HepG2 (cell line): Measurements from ENCODE around the gene PKDREJ. TPM values are rescaled to one million over a fixed set of nuclear protein-coding genes. Genes with fewer than 3 reads are reported as not detected.
A peak's percentile ranks its signal among the peaks of the same experiment; 100 is the strongest.

ENCODE experiments used
- ATAC-seq: fragments of 200-7000 bp; cut with Tn5 transposase; 3 replicates; pipeline ENCODE4 v1.9.1; 2020; ENCODE audit warnings: mild to moderate bottlenecking, moderate library complexity
- BruUV-seq: library from RNA; stranded (reverse); fragments of 400-500 nt; replicated peaks from 2 replicates; lab custom pipeline; 2021; lab: Mats Ljungman, UMichigan
- CTCF ChIA-PET: fragments of 300-600 bp; formaldehyde crosslinking; extraction: SDS; loops from one replicate; lab custom pipeline; 2021; ENCODE audit warnings: low total read pairs, inconsistent platforms, low intra/inter-chr PET ratio; lab: Yijun Ruan, JAX
- POLR2A ChIA-PET: fragments of 350-600 bp; sonication (Branson Sonifier 250); formaldehyde crosslinking; loops from one replicate; lab custom pipeline; 2020; ENCODE audit warnings: antibody characterized with exemption, inconsistent platforms; lab: Yijun Ruan, JAX
- DNase-seq: peaks from one replicate; pipeline ENCODE4 v3.0.0-alpha.2; 2015; ENCODE audit warnings: low spot score
- FAIRE-seq: peaks from 3 replicates; lab custom pipeline; 2011; peaks lifted over from hg19 to GRCh38; lab: Jason Lieb, UNC
- H2AFZ ChIP-seq: one replicate; pipeline ENCODE4 v1.6.1; 2011; ENCODE audit warnings: low read length, inconsistent platforms
- H3K27ac ChIP-seq: fragments of 300-600 bp; 3 replicates; pipeline ENCODE4 v1.8.0; 2011; ENCODE audit warnings: mixed run types, mild to moderate bottlenecking, mixed read lengths, low read length, inconsistent platforms; ENCODE audit not compliant: insufficient read depth; ENCODE audit errors: extremely low read length
- H3K27me3 ChIP-seq, 2 experiments: fragments of 200-600 bp in 1 of 2; 2 replicates in 1 of 2; 3 replicates in 1 of 2; pipeline versions ENCODE4 v1.6.0 to v1.8.0; 2011; ENCODE audit warnings: low read length in 2 of 2, mild to moderate bottlenecking in 2 of 2, moderate library complexity in 2 of 2, inconsistent platforms in 1 of 2; ENCODE audit not compliant: insufficient read depth in 2 of 2, control insufficient read depth in 1 of 2
- H3K36me3 ChIP-seq, 2 experiments: fragments of 200-600 bp in 1 of 2; replicated peaks in 1 of 2; 2 replicates in 1 of 2; 3 replicates in 1 of 2; pipeline versions ENCODE4 v1.5.1 to v1.8.0; 2011; ENCODE audit warnings: low read length in 2 of 2, inconsistent platforms in 1 of 2; ENCODE audit not compliant: insufficient read depth in 2 of 2, control insufficient read depth in 1 of 2
- H3K4me1 ChIP-seq: 2 replicates; pipeline ENCODE4 v1.5.1; 2012; ENCODE audit warnings: low read length, inconsistent platforms; ENCODE audit not compliant: insufficient read depth
- H3K4me2 ChIP-seq: 2 replicates; pipeline ENCODE4 v1.6.0; 2011; ENCODE audit warnings: low read depth, low read length, inconsistent platforms
- H3K4me3 ChIP-seq, 3 experiments: fragments of 200-600 bp in 1 of 3; sonication (generic), shearing (Covaris generic) in 1 of 3; replicated peaks in 1 of 3; 2 replicates each; pipeline ENCODE4 v1.5.1; 2011 to 2016; ENCODE audit warnings: low read length in 3 of 3, inconsistent platforms in 2 of 3, low read depth in 2 of 3, mild to moderate bottlenecking in 2 of 3, control low read depth in 1 of 3, mixed read lengths in 1 of 3; ENCODE audit not compliant: insufficient read depth in 1 of 3
- H3K79me2 ChIP-seq: one replicate; pipeline ENCODE4 v1.6.1; 2011; ENCODE audit warnings: low read length, inconsistent platforms; ENCODE audit not compliant: insufficient read depth
- H3K9ac ChIP-seq: 2 replicates; pipeline ENCODE4 v1.6.0; 2011; ENCODE audit warnings: mild to moderate bottlenecking, low read depth, low read length, inconsistent platforms; ENCODE audit not compliant: insufficient read depth
- H3K9me3 ChIP-seq: 2 replicates; pipeline ENCODE4 v1.5.1; 2012; ENCODE audit warnings: mild to moderate bottlenecking, low read length
- H4K20me1 ChIP-seq: 2 replicates; pipeline ENCODE4 v1.6.0; 2011; ENCODE audit warnings: inconsistent platforms, mild to moderate bottlenecking, low read length, moderate library complexity; ENCODE audit not compliant: insufficient read depth
- AGO2 ChIP-seq: fragments of 200-400 bp; formaldehyde crosslinking; optimal IDR thresholded peaks from 2 replicates; pipeline ENCODE3; 2017; ENCODE audit warnings: mild to moderate bottlenecking, low read depth, low read length, moderate library complexity
- FOXM1 ChIP-seq: sonication (generic); formaldehyde crosslinking; IDR thresholded peaks from 2 replicates; pipeline ENCODE4 v1.5.0; 2020; ENCODE audit warnings: missing genetic modification reagents
- HCFC1 ChIP-seq: fragments of 150-350 bp; IDR thresholded peaks from 2 replicates; pipeline ENCODE4 v1.6.1; 2014; ENCODE audit warnings: low read depth, low read length
- MED1 ChIP-seq: sonication (generic); formaldehyde crosslinking; IDR thresholded peaks from 2 replicates; pipeline ENCODE4 v1.4.0; 2020; ENCODE audit warnings: missing genetic modification reagents
- SKI ChIP-seq: fragments of 450-650 bp; IDR thresholded peaks from one replicate; pipeline ENCODE4 v1.6.1; 2018; ENCODE audit warnings: mild to moderate bottlenecking; ENCODE audit not compliant: partially characterized antibody
- SKIL ChIP-seq: sonication (generic); formaldehyde crosslinking; IDR thresholded peaks from 2 replicates; pipeline ENCODE4 v1.8.0; 2022; ENCODE audit warnings: missing genetic modification reagents, mild to moderate bottlenecking, moderate library complexity, borderline replicate concordance
- SMARCC2 ChIP-seq: fragments of 450-650 bp; IDR thresholded peaks from 2 replicates; pipeline ENCODE4 v1.6.1; 2017; ENCODE audit warnings: antibody characterized with exemption, mild to moderate bottlenecking
- ZNF292 ChIP-seq: sonication (generic); formaldehyde crosslinking; IDR thresholded peaks from 2 replicates; pipeline ENCODE4 v1.8.1; 2022; ENCODE audit warnings: mild to moderate bottlenecking, low read depth, missing genetic modification reagents, borderline replicate concordance
- WGBS: methylation state at CpG from one replicate; pipeline ENCODE4 v1.1.6; 2017; ENCODE audit warnings: low lambda C conversion rate; 5-methylcytosine and 5-hydroxymethylcytosine counted together
- in situ Hi-C: cut with HindIII; loops from 2 replicates; pipeline ENCODE4 v1.10.0; 2017; ENCODE audit warnings: low pct_unique_long_range_greater_than_20kb; ENCODE audit not compliant: extremely low pct_ligation_motif_present
- intact Hi-C: fragments of 100-400 bp; cut with micrococcal nuclease; formaldehyde crosslinking; loops from one replicate; pipeline ENCODE4 v1.10.0; 2022; ENCODE audit not compliant: unreplicated experiment
- polyA plus RNA-seq, 8 experiments: library from polyadenylated mRNA; depleted of rRNA in 3 of 8; stranded (reverse) in 7 of 8; unstranded in 1 of 8; fragments of >200 nt; fragmentation: Illumina TruSeq in 4 of 8; extraction: Trizol in 4 of 8; gene quantifications; 2 replicates each; pipeline versions ENCODE4 v1.2.1 to v1.2.3, GENCODE V29; 2011 to 2016; ENCODE audit warnings: low read depth in 4 of 8, missing spikeins in 1 of 8, mixed read lengths in 1 of 8; ENCODE audit not compliant: insufficient read depth in 1 of 8
- total RNA-seq, 5 experiments: library from RNA; depleted of rRNA; stranded (reverse); fragments of >200 nt; fragmentation: Illumina TruSeq; extraction: Trizol; gene quantifications; 2 replicates each; pipeline ENCODE4 v1.2.3, GENCODE V29; 2016; ENCODE audit warnings: low read depth in 1 of 5
- TF ChIP-seq, protein P1 (sequence below): IDR thresholded peaks from 2 replicates; pipeline ENCODE4 v1.6.1; 2016
- TF ChIP-seq, protein P2 (sequence below): sonication (generic); formaldehyde crosslinking; IDR thresholded peaks from 2 replicates; pipeline ENCODE4 v1.4.0; 2020; ENCODE audit warnings: missing genetic modification reagents

Gene PKDREJ
- total and polyA plus RNA-seq, 2 of the 13 experiments (the other 11 are each of a cell fraction or from before 2014, with no cell fraction given), result not detected

DNA sequence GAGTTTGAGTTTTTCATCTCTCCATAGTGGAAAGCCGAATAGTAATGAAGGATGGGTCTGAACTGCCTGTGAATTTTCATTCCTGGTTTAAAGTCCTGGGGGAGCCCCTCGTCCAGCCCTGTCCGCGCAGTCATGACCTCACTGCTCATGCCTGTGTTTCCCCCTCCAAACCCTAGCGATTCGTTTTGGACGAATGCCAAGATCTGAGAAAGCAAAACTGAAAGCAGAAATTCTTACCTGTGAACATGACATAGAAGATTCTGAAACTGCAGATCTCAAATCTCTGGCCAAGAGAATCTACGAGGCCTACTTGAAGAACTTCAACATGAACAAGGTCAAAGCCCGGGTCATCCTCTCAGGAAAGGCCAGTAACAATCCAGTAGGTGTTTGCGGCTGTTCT is 43.5 kb downstream of the PKDREJ start (continued):
- TF ChIP-seq SKI, result no peak
- TF ChIP-seq MED1, result no peak
- no peak for TF ChIP-seq ZNF292 (CRISPR knock-in tag)
- TF ChIP-seq, protein P1, sequence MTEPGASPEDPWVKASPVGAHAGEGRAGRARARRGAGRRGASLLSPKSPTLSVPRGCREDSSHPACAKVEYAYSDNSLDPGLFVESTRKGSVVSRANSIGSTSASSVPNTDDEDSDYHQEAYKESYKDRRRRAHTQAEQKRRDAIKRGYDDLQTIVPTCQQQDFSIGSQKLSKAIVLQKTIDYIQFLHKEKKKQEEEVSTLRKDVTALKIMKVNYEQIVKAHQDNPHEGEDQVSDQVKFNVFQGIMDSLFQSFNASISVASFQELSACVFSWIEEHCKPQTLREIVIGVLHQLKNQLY (CRISPR knock-in tag), result no peak
- TF ChIP-seq HCFC1, result no peak
- TF ChIP-seq SKIL, result no peak

DNA sequence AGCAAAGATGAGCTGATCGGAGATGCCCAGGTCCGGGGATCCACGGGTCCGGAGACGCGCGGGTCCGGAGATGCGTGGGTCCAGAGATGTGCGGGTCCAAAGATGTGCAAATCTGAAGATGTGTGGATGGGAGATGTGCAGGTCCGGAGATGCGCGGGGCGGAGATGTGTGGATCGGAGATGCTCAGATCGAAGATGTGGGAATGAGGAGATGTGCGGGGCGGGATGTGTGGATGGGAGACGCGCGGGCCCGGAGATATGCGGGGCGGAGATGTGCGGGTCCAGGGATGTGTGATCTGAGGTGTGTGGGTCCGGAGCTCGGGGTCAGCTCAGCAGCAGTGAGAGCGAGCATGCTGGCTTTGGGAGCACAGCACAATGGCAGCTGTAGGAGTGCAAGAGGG is 48.5 kb downstream of the PKDREJ start:
- DNase-seq (no peak), ATAC-seq (no peak)
- ChIA-PET POLR2A (no interaction called here), CTCF (no interaction called here)
- in situ Hi-C loops, result no loop called here
- BruUV-seq, result no TSS peak
- 97% methylated on average over 28 of the region's 28 CpGs for WGBS
- no peak overlapping the region for H3K4me3 ChIP-seq
- intact Hi-C loops, result no loop called here
- no peak overlapping the region for H3K27ac ChIP-seq
- H3K27me3 ChIP-seq, result no peaks in the 10 kb centered on the region
- H2AFZ ChIP-seq, result no peak overlapping the region
- no peaks in the 10 kb centered on the region for H4K20me1 ChIP-seq
- no peaks in the 10 kb centered on the region for H3K79me2 ChIP-seq
- no peak for TF ChIP-seq FOXM1 (CRISPR knock-in tag)
- TF ChIP-seq, protein P2, sequence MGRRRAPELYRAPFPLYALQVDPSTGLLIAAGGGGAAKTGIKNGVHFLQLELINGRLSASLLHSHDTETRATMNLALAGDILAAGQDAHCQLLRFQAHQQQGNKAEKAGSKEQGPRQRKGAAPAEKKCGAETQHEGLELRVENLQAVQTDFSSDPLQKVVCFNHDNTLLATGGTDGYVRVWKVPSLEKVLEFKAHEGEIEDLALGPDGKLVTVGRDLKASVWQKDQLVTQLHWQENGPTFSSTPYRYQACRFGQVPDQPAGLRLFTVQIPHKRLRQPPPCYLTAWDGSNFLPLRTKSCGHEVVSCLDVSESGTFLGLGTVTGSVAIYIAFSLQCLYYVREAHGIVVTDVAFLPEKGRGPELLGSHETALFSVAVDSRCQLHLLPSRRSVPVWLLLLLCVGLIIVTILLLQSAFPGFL (CRISPR knock-in tag), result no peak
- no peak for TF ChIP-seq SMARCC2
- TF ChIP-seq AGO2, result peak; percentile 47
- TF ChIP-seq, all 625 proteins: peak for 1
- H3K4me2 ChIP-seq, result no peak overlapping the region
- peaks cover 3% of the 10 kb centered on the region for H3K9me3 ChIP-seq
- peaks cover 15 to 58% of the 10 kb centered on the region in 2 experiments for H3K36me3 ChIP-seq
- FAIRE-seq, result no peak
- H3K4me1 ChIP-seq, result no peaks in the 10 kb centered on the region
- H3K9ac ChIP-seq, result no peak overlapping the region
